H1 (cell line): Measurements from ENCODE around the gene SEPTIN5. TPM values are rescaled to one million over a fixed set of nuclear protein-coding genes. Genes with fewer than 3 reads are reported as not detected.

Experiments used
- BCL11A ChIP-seq, 2 experiments: IDR thresholded peaks; one replicate each; pipeline ENCODE4 v1.6.1; 2011; ENCODE audit warnings: low read depth in 2 of 2, low read length in 2 of 2, mild to moderate bottlenecking in 2 of 2
- CBX5 ChIP-seq: fragments of 300-800, 300-1000 bp; sonication (generic); IDR thresholded peaks from 2 replicates; pipeline ENCODE4 v1.7.1; 2016; ENCODE audit warnings: antibody characterized with exemption, low read length, low read depth
- KDM5A ChIP-seq: fragments of 200-600 bp; IDR thresholded peaks from 2 replicates; pipeline ENCODE4 v1.7.1; 2012; ENCODE audit warnings: mild to moderate bottlenecking, low read length, inconsistent platforms, mixed read lengths
- SRF ChIP-seq: IDR thresholded peaks from 2 replicates; pipeline ENCODE4 v1.6.1; 2011; ENCODE audit warnings: mild to moderate bottlenecking, low read depth, low read length, moderate library complexity
- SUZ12 ChIP-seq: fragments of 200-600 bp; sonication (generic); IDR thresholded peaks from 2 replicates; pipeline ENCODE4 v1.6.1; 2012; ENCODE audit warnings: mild to moderate bottlenecking, inconsistent platforms, low read length, moderate library complexity, mixed read lengths
- polyA plus RNA-seq, 7 experiments: library from polyadenylated mRNA; depleted of rRNA in 3 of 7; stranded (reverse) in 5 of 7; unstranded in 2 of 7; fragments of >200 nt in 5 of 7; fragments of 200-250 nt in 2 of 7; gene quantifications; 1 replicate in 5 of 7; 2 replicates in 1 of 7; 4 replicates in 1 of 7; pipeline versions ENCODE4 v1.2.1 to v1.2.3, GENCODE V29; 2011 to 2013; ENCODE audit warnings: missing spikeins in 2 of 7, mixed read lengths in 2 of 7
- total RNA-seq: library from RNA; stranded (reverse); fragmentation: NEBNext Ultra II Directional; extraction: Animal tissue kit (Norgen Biotek cat#: 25700); gene quantifications from 2 replicates; pipeline ENCODE4 v1.2.1, GENCODE V29; 2021
- TF ChIP-seq, protein P1 (sequence below), 3 experiments: IDR thresholded peaks; 1 replicate in 2 of 3; 2 replicates in 1 of 3; pipeline versions ENCODE4 v1.5.1 to v1.6.1; 2011; ENCODE audit warnings: low read length in 3 of 3, mild to moderate bottlenecking in 3 of 3, inconsistent platforms in 2 of 3, low read depth in 1 of 3, moderate library complexity in 1 of 3; ENCODE audit not compliant: insufficient read depth in 1 of 3; ENCODE audit errors: control extremely low read depth in 1 of 3

Gene SEPTIN5
- total and polyA plus RNA-seq, 2 of the 8 experiments (the other 6 are each of a cell fraction or from before 2014, with no cell fraction given) = 6.0 to 8.6 TPM

DNA sequence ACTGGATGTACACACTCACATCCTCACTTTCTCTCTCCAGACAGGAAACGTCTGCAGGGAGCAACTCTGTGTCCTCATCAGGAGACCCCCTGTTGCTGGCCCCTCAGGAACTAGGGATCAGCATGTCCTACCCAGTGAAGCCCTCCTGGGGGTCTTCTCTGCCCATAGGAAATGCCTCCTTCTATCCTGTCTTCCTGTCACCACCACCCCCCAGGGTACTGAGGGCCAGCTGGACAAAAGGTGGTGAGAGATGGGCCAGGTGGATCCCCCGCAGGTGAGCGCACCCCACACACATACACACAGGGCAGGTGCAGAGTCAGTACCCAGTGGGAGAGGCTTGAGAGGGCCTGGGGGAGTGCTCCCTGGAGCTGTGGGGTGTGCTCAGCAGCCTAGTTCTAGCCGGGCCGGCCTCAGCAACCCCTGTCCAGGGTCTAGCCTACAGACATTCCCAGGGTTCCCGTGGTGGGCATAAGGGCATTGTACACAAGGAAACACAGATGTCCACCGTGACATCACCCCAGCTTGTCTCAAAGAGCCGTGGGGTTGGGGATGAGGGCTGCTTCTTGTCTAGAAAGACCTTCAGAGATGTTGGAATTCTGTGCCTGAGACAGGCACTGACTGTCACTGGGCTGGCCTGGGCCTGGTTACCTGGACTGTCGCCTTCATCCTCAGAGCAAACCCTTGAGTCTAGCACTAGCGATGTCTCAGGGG is 18.3 kb downstream of the SEPTIN5 start (continued):
- TF ChIP-seq, protein P1, sequence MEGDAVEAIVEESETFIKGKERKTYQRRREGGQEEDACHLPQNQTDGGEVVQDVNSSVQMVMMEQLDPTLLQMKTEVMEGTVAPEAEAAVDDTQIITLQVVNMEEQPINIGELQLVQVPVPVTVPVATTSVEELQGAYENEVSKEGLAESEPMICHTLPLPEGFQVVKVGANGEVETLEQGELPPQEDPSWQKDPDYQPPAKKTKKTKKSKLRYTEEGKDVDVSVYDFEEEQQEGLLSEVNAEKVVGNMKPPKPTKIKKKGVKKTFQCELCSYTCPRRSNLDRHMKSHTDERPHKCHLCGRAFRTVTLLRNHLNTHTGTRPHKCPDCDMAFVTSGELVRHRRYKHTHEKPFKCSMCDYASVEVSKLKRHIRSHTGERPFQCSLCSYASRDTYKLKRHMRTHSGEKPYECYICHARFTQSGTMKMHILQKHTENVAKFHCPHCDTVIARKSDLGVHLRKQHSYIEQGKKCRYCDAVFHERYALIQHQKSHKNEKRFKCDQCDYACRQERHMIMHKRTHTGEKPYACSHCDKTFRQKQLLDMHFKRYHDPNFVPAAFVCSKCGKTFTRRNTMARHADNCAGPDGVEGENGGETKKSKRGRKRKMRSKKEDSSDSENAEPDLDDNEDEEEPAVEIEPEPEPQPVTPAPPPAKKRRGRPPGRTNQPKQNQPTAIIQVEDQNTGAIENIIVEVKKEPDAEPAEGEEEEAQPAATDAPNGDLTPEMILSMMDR (IDR thresholded peaks at IDR 0.05; ENCODE audit: control extremely low read depth in 1 of 3, insufficient read depth in 1 of 3, low read depth in 1 of 3, low read length in 3 of 3) = no peak
- no peak for TF ChIP-seq SUZ12
- no peak for TF ChIP-seq KDM5A
- no peak for TF ChIP-seq BCL11A (IDR thresholded peaks at IDR 0.05; ENCODE audit: low read depth in 2 of 2, low read length in 2 of 2)
- TF ChIP-seq CBX5 = no peak
- TF ChIP-seq SRF = no peak
